GM12878 (cell line): ENCODE measurements around the gene RPL7L1. TPM values are rescaled to one million over a fixed set of nuclear protein-coding genes. Genes with fewer than 3 reads are reported as not detected.
"Not testable (repeated sequence)": the region's sequence is repeated elsewhere in the genome, so short reads cannot be mapped to it uniquely, and the experiment has no call there.

Experiments used
- ATAC-seq: fragments of 200-7000 bp; cut with Tn5 transposase; 3 replicates; pipeline ENCODE4 v1.9.1; 2020; ENCODE audit warnings: mild to moderate bottlenecking, moderate library complexity
- BruUV-seq: library from RNA; stranded (reverse); fragments of 400-500 nt; replicated peaks from 2 replicates; lab custom pipeline; 2021; lab: Mats Ljungman, UMichigan
- CTCF ChIA-PET: fragments of 300-600 bp; sonication (Branson Sonifier 250); formaldehyde crosslinking; extraction: SDS; loops from one replicate; lab custom pipeline; 2021; ENCODE audit warnings: inconsistent platforms; lab: Yijun Ruan, JAX
- POLR2A ChIA-PET: fragments of 350-600 bp; formaldehyde crosslinking; extraction: SDS; loops from one replicate; lab custom pipeline; 2021; ENCODE audit warnings: inconsistent platforms; lab: Charles Lee
- RAD21 ChIA-PET: fragments of 300-600 bp; sonication (Branson Sonifier 250); formaldehyde crosslinking; loops from one replicate; lab custom pipeline; 2023; ENCODE audit warnings: antibody characterized with exemption; ENCODE audit not compliant: unreplicated experiment; lab: Charles Lee
- SMC1A ChIA-PET: fragments of 300-600 bp; sonication (Branson Sonifier 250); formaldehyde crosslinking; loops from one replicate; lab custom pipeline; 2023; ENCODE audit not compliant: unreplicated experiment, uncharacterized antibody; lab: Charles Lee
- DNase-seq: peaks from one replicate; pipeline ENCODE4 v3.0.0-alpha.2; 2011; ENCODE audit warnings: low read depth, low spot score
- FAIRE-seq: peaks from 3 replicates; lab custom pipeline; 2011; peaks lifted over from hg19 to GRCh38; lab: Jason Lieb, UNC
- H2AFZ ChIP-seq: 2 replicates; pipeline ENCODE4 v1.6.0; 2011; ENCODE audit warnings: low read depth, low read length, control low read depth; ENCODE audit not compliant: control insufficient read depth
- H3K27ac ChIP-seq: 2 replicates; pipeline ENCODE4 v1.5.1; 2011; ENCODE audit warnings: control low read depth; ENCODE audit not compliant: control insufficient read depth, insufficient read depth
- H3K27me3 ChIP-seq, 2 experiments: replicated peaks in 1 of 2; 2 replicates each; pipeline versions ENCODE4 v1.6.0 to v1.6.1; 2011; ENCODE audit warnings: low read length in 1 of 2; ENCODE audit not compliant: control insufficient read depth in 2 of 2, insufficient read depth in 2 of 2
- H3K36me3 ChIP-seq, 2 experiments: 2 replicates each; pipeline ENCODE4 v1.5.1; 2011; ENCODE audit warnings: low read length in 1 of 2; ENCODE audit not compliant: control insufficient read depth in 2 of 2, insufficient read depth in 2 of 2
- H3K4me1 ChIP-seq: 2 replicates; pipeline ENCODE4 v1.6.1; 2011; ENCODE audit warnings: mild to moderate bottlenecking, low read length, moderate library complexity, mixed read lengths; ENCODE audit not compliant: control insufficient read depth, insufficient read depth
- H3K4me2 ChIP-seq: 2 replicates; pipeline ENCODE4 v1.6.0; 2011; ENCODE audit warnings: control low read depth; ENCODE audit not compliant: control insufficient read depth, insufficient read depth
- H3K4me3 ChIP-seq: fragments of 200-600 bp; sonication (generic); 2 replicates; pipeline ENCODE4 v1.5.1; 2016
- H3K79me2 ChIP-seq: 2 replicates; pipeline ENCODE4 v1.6.0; 2011; ENCODE audit warnings: low read length; ENCODE audit not compliant: control insufficient read depth, insufficient read depth
- H3K9ac ChIP-seq: 2 replicates; pipeline ENCODE4 v1.8.0; 2011; ENCODE audit warnings: low read length, control low read depth, mixed read lengths; ENCODE audit not compliant: control insufficient read depth, insufficient read depth
- H3K9me3 ChIP-seq: replicated peaks from 3 replicates; pipeline ENCODE4 v1.5.1; 2011; ENCODE audit warnings: mild to moderate bottlenecking, low read length; ENCODE audit not compliant: control insufficient read depth, insufficient read depth
- H4K20me1 ChIP-seq: 2 replicates; pipeline ENCODE4 v1.6.0; 2011; ENCODE audit not compliant: control insufficient read depth, insufficient read depth
- EED ChIP-seq: sonication (generic); IDR thresholded peaks from 2 replicates; pipeline ENCODE4 v1.6.1; 2016; ENCODE audit warnings: antibody characterized with exemption, low read depth
- RUNX3 ChIP-seq: IDR thresholded peaks from 2 replicates; pipeline ENCODE4 v1.6.1; 2012; ENCODE audit warnings: low read length, inconsistent platforms
- SPI1 ChIP-seq: IDR thresholded peaks from 2 replicates; pipeline ENCODE4 v1.6.1; 2011; ENCODE audit warnings: low read depth, mild to moderate bottlenecking, low read length, moderate library complexity, borderline replicate concordance; ENCODE audit not compliant: insufficient read depth
- ZNF687 ChIP-seq: fragments of 450-650 bp; IDR thresholded peaks from 2 replicates; pipeline ENCODE4 v1.6.1; 2017; ENCODE audit warnings: mild to moderate bottlenecking, moderate library complexity
- WGBS: methylation state at CpG from one replicate; pipeline ENCODE4 v1.1.6; 2016; ENCODE audit warnings: low lambda C conversion rate; ENCODE audit not compliant: insufficient replicate concordance, insufficient coverage; ENCODE audit errors: missing lambda C conversion rate; 5-methylcytosine and 5-hydroxymethylcytosine counted together
- in situ Hi-C: fragments of 300-500 bp; cut with MboI; formaldehyde crosslinking; loops from 9 replicates; pipeline ENCODE4 v1.14.3; 2018; ENCODE audit warnings: mixed read lengths
- intact Hi-C: fragments of 100-400 bp; cut with micrococcal nuclease; formaldehyde crosslinking; loops from one replicate; pipeline ENCODE4 v1.14.2; 2022; ENCODE audit not compliant: unreplicated experiment
- polyA plus RNA-seq, 11 experiments: library from polyadenylated mRNA; depleted of rRNA in 4 of 11; unstranded in 6 of 11; stranded (reverse) in 5 of 11; fragments of >200 nt; fragmentation: Nextera tagmentation in 4 of 11; fragmentation: Illumina TruSeq in 1 of 11; extraction: Ambion mirVana in 4 of 11; extraction: Trizol in 1 of 11; gene quantifications; 1 replicate in 1 of 11; 2 replicates in 10 of 11; pipeline versions ENCODE4 v1.2.1 to v1.2.3, GENCODE V29; 2011 to 2016; ENCODE audit warnings: inconsistent platforms in 2 of 11, missing spikeins in 2 of 11, low read depth in 1 of 11
- total RNA-seq, 4 experiments: library from RNA; depleted of rRNA in 3 of 4; stranded (reverse); fragments of >200 nt in 3 of 4; fragmentation: Illumina TruSeq in 1 of 4; extraction: Trizol in 1 of 4; gene quantifications; 2 replicates each; pipeline versions ENCODE4 v1.2.1 to v1.2.3, GENCODE V29; 2013 to 2021
- TF ChIP-seq, protein P1 (sequence below): fragments of 450-650 bp; IDR thresholded peaks from 2 replicates; pipeline ENCODE4 v1.6.1; 2017; ENCODE audit warnings: mild to moderate bottlenecking, moderate library complexity

Gene RPL7L1
- total and polyA plus RNA-seq, 10 of the 15 experiments (the other 5 are each of a cell fraction or from before 2014, with no cell fraction given), result 54.1 to 154 (median 104) TPM

DNA sequence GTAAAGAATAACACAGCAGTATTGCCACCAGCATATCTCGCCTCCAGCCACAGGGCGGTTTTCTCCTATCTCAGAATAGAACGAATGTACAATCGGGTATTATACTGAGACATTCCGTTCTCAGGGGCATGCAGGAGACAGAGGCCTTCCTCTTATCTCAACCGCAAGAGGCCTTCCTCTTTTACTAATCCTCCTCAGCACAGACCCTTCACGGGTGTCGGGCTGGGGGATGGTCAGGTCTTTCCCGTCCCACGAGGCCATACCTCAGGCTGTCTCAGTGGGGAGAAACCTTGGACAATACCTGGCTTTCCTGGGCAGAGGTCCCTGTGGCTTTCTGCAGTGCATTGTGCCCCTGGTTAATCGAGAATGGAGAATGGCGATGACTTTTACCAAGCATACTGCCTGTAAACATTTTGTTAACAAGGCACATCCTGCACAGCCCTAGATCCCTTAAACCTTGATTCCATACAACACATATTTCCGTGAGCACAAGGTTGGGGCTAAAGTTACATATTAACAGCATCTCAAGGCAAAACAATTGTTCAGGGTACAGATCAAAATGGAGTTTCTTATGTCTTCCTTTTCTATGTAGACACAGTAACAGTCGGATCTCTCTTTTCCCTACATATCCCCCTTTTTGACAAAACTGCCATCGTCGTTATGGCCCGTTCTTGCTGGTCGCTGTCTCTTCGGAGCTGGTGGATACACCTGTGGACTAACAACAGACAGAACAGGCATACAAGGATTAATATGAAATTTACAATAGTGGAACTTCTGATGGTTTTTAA lies 14.8 kb downstream of the RPL7L1 start:
- WGBS, result 40% methylated on average over 19 of the region's 19 CpGs
- H3K9ac ChIP-seq, H3K27me3 ChIP-seq, H3K9me3 ChIP-seq, H4K20me1 ChIP-seq, BruUV-seq, H3K79me2 ChIP-seq, H3K4me3 ChIP-seq, H3K36me3 ChIP-seq, H3K4me2 ChIP-seq, in situ Hi-C loops, FAIRE-seq, ATAC-seq: not testable (repeated sequence)
- TF ChIP-seq, protein P1, sequence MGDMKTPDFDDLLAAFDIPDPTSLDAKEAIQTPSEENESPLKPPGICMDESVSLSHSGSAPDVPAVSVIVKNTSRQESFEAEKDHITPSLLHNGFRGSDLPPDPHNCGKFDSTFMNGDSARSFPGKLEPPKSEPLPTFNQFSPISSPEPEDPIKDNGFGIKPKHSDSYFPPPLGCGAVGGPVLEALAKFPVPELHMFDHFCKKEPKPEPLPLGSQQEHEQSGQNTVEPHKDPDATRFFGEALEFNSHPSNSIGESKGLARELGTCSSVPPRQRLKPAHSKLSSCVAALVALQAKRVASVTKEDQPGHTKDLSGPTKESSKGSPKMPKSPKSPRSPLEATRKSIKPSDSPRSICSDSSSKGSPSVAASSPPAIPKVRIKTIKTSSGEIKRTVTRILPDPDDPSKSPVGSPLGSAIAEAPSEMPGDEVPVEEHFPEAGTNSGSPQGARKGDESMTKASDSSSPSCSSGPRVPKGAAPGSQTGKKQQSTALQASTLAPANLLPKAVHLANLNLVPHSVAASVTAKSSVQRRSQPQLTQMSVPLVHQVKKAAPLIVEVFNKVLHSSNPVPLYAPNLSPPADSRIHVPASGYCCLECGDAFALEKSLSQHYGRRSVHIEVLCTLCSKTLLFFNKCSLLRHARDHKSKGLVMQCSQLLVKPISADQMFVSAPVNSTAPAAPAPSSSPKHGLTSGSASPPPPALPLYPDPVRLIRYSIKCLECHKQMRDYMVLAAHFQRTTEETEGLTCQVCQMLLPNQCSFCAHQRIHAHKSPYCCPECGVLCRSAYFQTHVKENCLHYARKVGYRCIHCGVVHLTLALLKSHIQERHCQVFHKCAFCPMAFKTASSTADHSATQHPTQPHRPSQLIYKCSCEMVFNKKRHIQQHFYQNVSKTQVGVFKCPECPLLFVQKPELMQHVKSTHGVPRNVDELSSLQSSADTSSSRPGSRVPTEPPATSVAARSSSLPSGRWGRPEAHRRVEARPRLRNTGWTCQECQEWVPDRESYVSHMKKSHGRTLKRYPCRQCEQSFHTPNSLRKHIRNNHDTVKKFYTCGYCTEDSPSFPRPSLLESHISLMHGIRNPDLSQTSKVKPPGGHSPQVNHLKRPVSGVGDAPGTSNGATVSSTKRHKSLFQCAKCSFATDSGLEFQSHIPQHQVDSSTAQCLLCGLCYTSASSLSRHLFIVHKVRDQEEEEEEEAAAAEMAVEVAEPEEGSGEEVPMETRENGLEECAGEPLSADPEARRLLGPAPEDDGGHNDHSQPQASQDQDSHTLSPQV, result peak; percentile 67; the same call in 1 of the 2 replicates
- TF ChIP-seq ZNF687, result peak; percentile 34; the same call in 1 of the 2 replicates
- 0 out of 2 replicates have a peak, but pooled peaks have one; percentile 23 for TF ChIP-seq EED
- peak; percentile 54 for TF ChIP-seq SPI1
- TF ChIP-seq RUNX3, result peak; percentile 47
- Histone ChIP-seq H2AFZ (peak overlapping the region; percentile 86), H3K4me1 (peaks cover 15% of the 10 kb centered on the region), H3K27ac (0 out of 2 replicates have a peak overlapping the region, but pooled peaks have one; percentile 62)
- SMC1A ChIA-PET, result interaction anchor here (0.6 to 2.6 kb wide), 5 partner anchors 14 to 951 kb away, joined by 3 to 9 read pairs (median 4); partner anchors contain the start of genes RPL7L1 and TBCC
- CTCF ChIA-PET, result interaction anchor here (0.7 to 1.3 kb wide), 4 partner anchors 14 to 232 kb away, joined by 3 to 5 read pairs (median 4); partner anchors contain the start of gene RPL7L1
- peak; percentile 15 for DNase-seq
- intact Hi-C loops, result loop anchor here (5.0 kb wide), 1 partner anchor 112 kb away; the partner anchor contains the start of gene BICRAL
- RAD21 ChIA-PET, result interaction anchor here (1.2 to 1.4 kb wide), 2 partner anchors 233 to 249 kb away, joined by 3 to 4 read pairs; no protein-coding TSS in a partner anchor
- POLR2A ChIA-PET, result interaction anchor here (1.3 kb wide), 1 partner anchor 165 kb away, joined by 3 read pairs; no protein-coding TSS in a partner anchor
